Measurements from ENCODE around the gene TRUB2. TPM values are rescaled to one million over a fixed set of nuclear protein-coding genes. Genes with fewer than 3 reads are reported as not detected.
A peak's percentile ranks its signal among the peaks of the same experiment; 100 is the strongest.

The TRUB2 gene
- total RNA-seq, 1 donor from 2014 or later, result 8.3 TPM

GRCh38 chr9:128323791-128324190, 1.5 kb upstream of the TRUB2 start:
- H2AFZ ChIP-seq (replicated peaks), result no peak overlapping the region
- H3K4me3 ChIP-seq, result peak overlapping the region; percentile 94
- H3K4me2 ChIP-seq, result peak overlapping the region; percentile 97
- Mint-ChIP-seq H3K9me3 (no peaks in the 10 kb centered on the region), H3K4me3 (peak overlapping the region; percentile 99), H3K27me3 (ENCODE audit: insufficient read depth, low read depth) (peaks cover 2% of the 10 kb centered on the region), H3K36me3 (peaks cover 6% of the 10 kb centered on the region), H3K27ac (peak overlapping the region; percentile 42), H3K4me1 (peaks cover 13% of the 10 kb centered on the region)
- no peaks in the 10 kb centered on the region for H3F3A ChIP-seq (ENCODE audit: low read depth)
- no peak overlapping the region for H3K27ac ChIP-seq
- H3K36me3 ChIP-seq, result no peaks in the 10 kb centered on the region
- no peak for TF ChIP-seq EZH2phosphoT487 (IDR thresholded peaks at IDR 0.05)
- TF ChIP-seq EZH2 (IDR thresholded peaks at IDR 0.05), result no peak
- TF ChIP-seq, protein P1, sequence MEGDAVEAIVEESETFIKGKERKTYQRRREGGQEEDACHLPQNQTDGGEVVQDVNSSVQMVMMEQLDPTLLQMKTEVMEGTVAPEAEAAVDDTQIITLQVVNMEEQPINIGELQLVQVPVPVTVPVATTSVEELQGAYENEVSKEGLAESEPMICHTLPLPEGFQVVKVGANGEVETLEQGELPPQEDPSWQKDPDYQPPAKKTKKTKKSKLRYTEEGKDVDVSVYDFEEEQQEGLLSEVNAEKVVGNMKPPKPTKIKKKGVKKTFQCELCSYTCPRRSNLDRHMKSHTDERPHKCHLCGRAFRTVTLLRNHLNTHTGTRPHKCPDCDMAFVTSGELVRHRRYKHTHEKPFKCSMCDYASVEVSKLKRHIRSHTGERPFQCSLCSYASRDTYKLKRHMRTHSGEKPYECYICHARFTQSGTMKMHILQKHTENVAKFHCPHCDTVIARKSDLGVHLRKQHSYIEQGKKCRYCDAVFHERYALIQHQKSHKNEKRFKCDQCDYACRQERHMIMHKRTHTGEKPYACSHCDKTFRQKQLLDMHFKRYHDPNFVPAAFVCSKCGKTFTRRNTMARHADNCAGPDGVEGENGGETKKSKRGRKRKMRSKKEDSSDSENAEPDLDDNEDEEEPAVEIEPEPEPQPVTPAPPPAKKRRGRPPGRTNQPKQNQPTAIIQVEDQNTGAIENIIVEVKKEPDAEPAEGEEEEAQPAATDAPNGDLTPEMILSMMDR (IDR thresholded peaks at IDR 0.05), result no peak
- peaks cover 11% of the 10 kb centered on the region for H3K4me1 ChIP-seq
- peaks cover 38% of the 10 kb centered on the region for H3K79me2 ChIP-seq (ENCODE audit: low read depth)
- no peak for DNase-seq (ENCODE audit: low spot score)
- H3K27me3 ChIP-seq, result no peaks in the 10 kb centered on the region
- no peak overlapping the region for H3K9ac ChIP-seq
- peaks cover 4% of the 10 kb centered on the region for H4K20me1 ChIP-seq (ENCODE audit: low read depth)
- no peaks in the 10 kb centered on the region for H3K9me3 ChIP-seq (ENCODE audit: low read depth)

DNA sequence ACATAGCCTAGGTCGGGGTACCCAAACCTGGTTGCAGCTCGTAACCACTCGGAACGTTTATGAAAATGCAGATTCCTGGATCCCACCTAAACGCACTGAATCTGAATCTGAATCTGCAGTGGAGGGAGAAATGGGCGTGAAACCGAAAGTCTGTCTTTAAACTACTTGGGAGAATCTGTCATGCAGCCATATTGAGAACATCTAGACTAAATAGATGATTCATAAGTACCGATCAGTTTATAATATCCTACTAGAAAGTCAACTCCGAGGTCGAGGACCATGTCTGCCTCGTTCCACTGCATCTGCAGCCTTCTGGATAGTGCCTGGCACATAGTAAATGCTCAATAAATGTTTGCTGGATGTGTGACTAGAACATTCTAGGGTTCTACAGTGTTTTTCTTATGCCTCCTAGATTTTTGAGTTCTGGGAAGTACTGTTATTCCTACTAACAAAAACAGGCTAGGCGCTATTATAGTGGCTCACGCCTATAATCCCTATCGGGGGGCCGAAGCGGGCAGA, 1.0 kb upstream of the TRUB2 start:
- peak overlapping the region; percentile 97 for H3K4me2 ChIP-seq
- peaks cover 11% of the 10 kb centered on the region for H3K4me1 ChIP-seq
- TF ChIP-seq EZH2 (IDR thresholded peaks at IDR 0.05) (no peak), EZH2phosphoT487 (IDR thresholded peaks at IDR 0.05) (no peak)
- TF ChIP-seq, protein P1 (IDR thresholded peaks at IDR 0.05), result peak; percentile 3
- Mint-ChIP-seq H3K9me3 (no peaks in the 10 kb centered on the region), H3K4me1 (peaks cover 13% of the 10 kb centered on the region), H3K36me3 (peaks cover 6% of the 10 kb centered on the region), H3K27ac (peak overlapping the region; percentile 72), H3K4me3 (peak overlapping the region; percentile 99), H3K27me3 (ENCODE audit: insufficient read depth, low read depth) (peaks cover 2% of the 10 kb centered on the region)
- no peaks in the 10 kb centered on the region for H4K20me1 ChIP-seq (ENCODE audit: low read depth)
- DNase-seq (ENCODE audit: low spot score), result no peak
- H3K9me3 ChIP-seq (ENCODE audit: low read depth), result no peaks in the 10 kb centered on the region
- H3K9ac ChIP-seq, result peak overlapping the region; percentile 68
- no peaks in the 10 kb centered on the region for H3K36me3 ChIP-seq
- H3K27ac ChIP-seq, result no peak overlapping the region
- peaks cover 38% of the 10 kb centered on the region for H3K79me2 ChIP-seq (ENCODE audit: low read depth)
- peak overlapping the region; percentile 99 for H2AFZ ChIP-seq (replicated peaks)
- peak overlapping the region; percentile 94 for H3K4me3 ChIP-seq
- no peaks in the 10 kb centered on the region for H3F3A ChIP-seq (ENCODE audit: low read depth)
- no peaks in the 10 kb centered on the region for H3K27me3 ChIP-seq

DNA sequence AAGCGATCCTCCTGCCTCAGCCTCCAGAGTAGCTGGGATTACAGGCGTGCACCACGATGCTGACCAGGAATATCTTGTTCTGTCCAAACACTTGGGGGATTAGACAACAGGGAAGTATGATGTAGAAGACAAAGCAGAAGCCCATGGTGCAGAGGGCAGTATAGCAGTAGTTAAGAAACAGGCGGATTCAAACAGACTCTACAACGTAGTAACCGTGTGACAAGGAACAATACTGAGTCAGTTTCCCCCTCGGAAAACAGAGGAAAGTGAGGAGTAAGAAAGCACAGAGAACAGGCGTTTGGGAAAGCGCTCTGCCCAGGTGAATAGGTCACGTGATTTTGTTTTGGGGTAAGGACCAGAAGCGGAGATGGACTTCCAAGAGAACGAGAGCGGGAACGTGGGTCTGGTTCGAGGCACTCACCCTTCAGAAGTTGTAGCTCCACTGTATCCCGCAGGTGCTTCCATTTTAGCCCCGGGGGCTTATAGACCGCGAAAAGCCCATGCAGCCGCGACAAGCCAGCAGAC, 306 bp downstream of the TRUB2 start:
- H3K27ac Mint-ChIP-seq, result peak overlapping the region; percentile 14
- Histone ChIP-seq H3K27ac (no peak overlapping the region), H3K4me3 (peak overlapping the region; percentile 94)

More for the DNA sequence above, 306 bp downstream of the TRUB2 start:
- H3K4me2 ChIP-seq, result peak overlapping the region; percentile 97
- TF ChIP-seq EZH2phosphoT487 (IDR thresholded peaks at IDR 0.05) (no peak), EZH2 (IDR thresholded peaks at IDR 0.05) (no peak)
- TF ChIP-seq, protein P1 (IDR thresholded peaks at IDR 0.05), result no peak
- Mint-ChIP-seq H3K27me3 (ENCODE audit: insufficient read depth, low read depth) (peaks cover 4% of the 10 kb centered on the region), H3K9me3 (no peaks in the 10 kb centered on the region), H3K4me1 (peaks cover 13% of the 10 kb centered on the region), H3K36me3 (peaks cover 2% of the 10 kb centered on the region), H3K4me3 (peak overlapping the region; percentile 99)
- DNase-seq (ENCODE audit: low spot score), result no peak
- peak overlapping the region; percentile 52 for H3K9ac ChIP-seq
- no peaks in the 10 kb centered on the region for H3K27me3 ChIP-seq
- H2AFZ ChIP-seq (replicated peaks), result peak overlapping the region; percentile 99
- H3K4me1 ChIP-seq, result peaks cover 11% of the 10 kb centered on the region
- no peaks in the 10 kb centered on the region for H3K36me3 ChIP-seq
- no peaks in the 10 kb centered on the region for H4K20me1 ChIP-seq (ENCODE audit: low read depth)
- H3K79me2 ChIP-seq (ENCODE audit: low read depth), result peaks cover 38% of the 10 kb centered on the region
- H3K9me3 ChIP-seq (ENCODE audit: low read depth), result no peaks in the 10 kb centered on the region
- no peaks in the 10 kb centered on the region for H3F3A ChIP-seq (ENCODE audit: low read depth)
